Activated CD4-positive, alpha-beta T cell treated with anti-CD3 and anti-CD28 coated beads, Interleukin-2, amount 50 U/mL, for 1 hour (primary cell): ENCODE measurements around the gene SPAG9.
A peak's percentile ranks its signal among the peaks of the same experiment; 100 is the strongest.
"Not testable (repeated sequence)": the region's sequence is repeated elsewhere in the genome, so short reads cannot be mapped to it uniquely, and the experiment has no call there.

Experiments used
- DNase-seq: peaks from one replicate; pipeline ENCODE4 v3.0.0-alpha.2; 2020

The SPAG9 gene

GRCh38 chr17:51087072-51087757 is 33.5 kb downstream of the SPAG9 start:
- DNase-seq = no peak

GRCh38 chr17:51085150-51085805 is 35.4 kb downstream of the SPAG9 start:
- no peak for DNase-seq

DNA sequence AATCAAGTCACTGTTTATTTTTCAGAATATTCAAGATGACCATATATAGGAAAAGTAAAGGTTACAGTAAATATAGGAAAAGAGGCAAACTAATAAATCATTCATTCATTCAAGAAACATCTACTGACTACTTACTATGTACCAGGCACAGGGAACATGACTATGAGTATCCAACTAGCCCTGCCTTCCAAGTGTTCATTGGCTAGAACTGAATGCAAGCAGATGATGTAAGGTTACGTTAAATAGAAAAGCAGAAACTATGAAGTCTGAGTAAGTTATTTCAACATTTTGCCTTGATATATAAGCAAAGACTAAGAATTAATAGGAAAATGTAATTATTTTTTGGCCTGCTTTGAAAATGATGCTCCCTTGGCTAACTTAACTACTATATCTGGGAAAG is 36.7 kb downstream of the SPAG9 start:
- DNase-seq = no peak

GRCh38 chr17:51083364-51083763 is 37.3 kb downstream of the SPAG9 start:
- DNase-seq = not testable (repeated sequence)

- DNase-seq = no peak
Measured at GRCh38 chr17:51079049-51079448, 41.6 kb downstream of the SPAG9 start.

DNA sequence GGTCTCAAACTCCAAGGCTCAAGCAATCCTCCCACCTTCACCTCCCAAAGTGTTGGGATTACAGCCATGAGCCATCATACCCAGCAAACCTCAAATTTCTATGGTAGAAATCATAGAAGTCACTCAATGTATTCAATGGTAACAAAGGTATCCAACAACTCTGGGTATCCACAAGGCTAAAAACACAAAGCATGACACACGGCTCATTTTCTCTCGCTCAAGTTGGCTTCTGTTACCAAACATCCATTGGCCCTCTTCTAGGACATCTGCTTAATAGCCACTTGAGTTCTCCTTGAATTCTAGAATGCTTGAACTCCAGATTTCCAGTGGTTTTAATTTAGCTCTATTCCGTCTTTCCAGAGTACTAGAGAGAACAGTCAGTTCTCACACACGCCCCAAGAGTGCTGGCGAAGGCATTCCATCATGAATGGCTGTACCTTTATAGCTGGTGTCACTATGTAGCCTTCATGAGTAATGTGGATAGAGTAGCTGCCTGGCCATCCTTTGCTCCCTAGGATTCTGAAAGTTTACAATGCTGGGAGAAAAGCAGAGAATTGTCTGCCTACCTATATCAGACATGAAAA is 42.6 kb downstream of the SPAG9 start:
- no peak for DNase-seq

- DNase-seq = no peak
Measured at GRCh38 chr17:51076821-51077220, 43.8 kb downstream of the SPAG9 start.

- no peak for DNase-seq
Measured at GRCh38 chr17:51071556-51071955, 49.1 kb downstream of the SPAG9 start.

DNA sequence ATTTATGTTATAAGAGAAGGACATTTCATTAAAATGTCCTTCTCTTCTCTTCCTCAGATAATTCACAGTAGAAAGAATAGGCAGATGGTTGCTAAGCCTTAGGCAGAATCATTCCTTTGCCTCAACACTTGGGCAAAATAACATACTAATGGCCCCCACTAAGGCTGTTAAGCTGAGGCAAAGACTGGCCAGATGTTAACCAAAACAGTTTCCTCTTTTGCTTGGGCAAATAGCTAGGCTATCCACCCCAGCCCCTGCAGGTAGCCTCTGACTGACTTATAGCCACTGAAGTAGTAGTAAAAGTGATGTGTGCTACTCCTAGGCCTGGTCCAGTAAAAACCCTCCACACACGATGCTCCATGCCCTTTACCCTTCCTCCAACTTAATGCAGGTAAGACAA is 55.2 kb downstream of the SPAG9 start:
- no peak for DNase-seq

DNA sequence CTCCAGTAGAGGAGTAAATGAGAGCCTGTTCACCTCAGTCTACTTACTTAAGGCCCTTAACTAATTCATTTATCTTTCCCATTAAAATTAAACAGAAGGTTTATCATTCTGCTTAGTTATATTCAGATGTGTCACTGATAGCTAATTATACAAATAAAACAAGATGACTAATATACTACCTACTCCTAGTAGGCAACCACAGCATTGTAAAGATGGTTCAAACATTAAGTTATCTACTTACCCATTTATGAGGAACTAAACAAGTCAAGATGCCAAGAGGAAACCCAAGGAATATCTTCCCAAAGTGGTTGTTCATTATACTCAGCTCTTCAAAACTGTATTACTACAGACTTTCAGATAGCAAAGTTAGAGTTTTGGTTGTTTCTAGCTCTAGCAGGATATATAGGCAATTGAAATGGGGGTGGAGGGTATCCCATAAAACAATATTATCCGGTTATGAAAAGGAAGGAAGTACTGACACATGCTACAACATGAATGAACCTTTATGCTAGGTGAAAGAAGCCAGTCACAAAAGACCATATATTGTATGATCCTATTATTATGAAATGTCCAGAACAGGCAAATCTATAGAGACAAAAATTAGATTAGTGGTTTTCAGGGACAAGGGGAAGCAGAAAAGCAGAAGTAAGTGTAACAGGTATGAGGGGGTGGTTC is 56.5 kb downstream of the SPAG9 start:
- no peak for DNase-seq

DNA sequence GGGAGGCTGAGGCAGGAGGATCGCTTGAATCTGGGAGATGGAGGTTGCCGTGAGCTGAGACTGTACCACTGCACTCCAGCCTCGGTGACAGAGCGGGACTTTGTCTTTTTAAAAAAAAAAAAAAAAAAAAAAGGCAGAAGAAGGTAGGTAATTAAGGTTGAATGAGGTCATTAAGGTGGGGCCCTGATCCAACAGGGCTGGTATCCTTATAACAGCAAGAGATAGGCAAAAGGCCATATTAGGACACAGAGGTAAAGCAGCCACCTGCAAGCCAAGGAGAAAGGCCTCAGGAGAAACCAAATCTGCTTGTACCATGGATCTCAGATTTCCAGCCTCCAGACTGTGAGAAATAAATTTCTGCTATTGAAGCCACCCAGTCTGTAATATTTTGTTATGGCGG is 60.3 kb downstream of the SPAG9 start:
- no peak for DNase-seq

GRCh38 chr17:51059781-51060180 is 60.9 kb downstream of the SPAG9 start:
- no peak for DNase-seq

GRCh38 chr17:51057534-51057933 is 63.1 kb downstream of the SPAG9 start:
- no peak for DNase-seq

DNA sequence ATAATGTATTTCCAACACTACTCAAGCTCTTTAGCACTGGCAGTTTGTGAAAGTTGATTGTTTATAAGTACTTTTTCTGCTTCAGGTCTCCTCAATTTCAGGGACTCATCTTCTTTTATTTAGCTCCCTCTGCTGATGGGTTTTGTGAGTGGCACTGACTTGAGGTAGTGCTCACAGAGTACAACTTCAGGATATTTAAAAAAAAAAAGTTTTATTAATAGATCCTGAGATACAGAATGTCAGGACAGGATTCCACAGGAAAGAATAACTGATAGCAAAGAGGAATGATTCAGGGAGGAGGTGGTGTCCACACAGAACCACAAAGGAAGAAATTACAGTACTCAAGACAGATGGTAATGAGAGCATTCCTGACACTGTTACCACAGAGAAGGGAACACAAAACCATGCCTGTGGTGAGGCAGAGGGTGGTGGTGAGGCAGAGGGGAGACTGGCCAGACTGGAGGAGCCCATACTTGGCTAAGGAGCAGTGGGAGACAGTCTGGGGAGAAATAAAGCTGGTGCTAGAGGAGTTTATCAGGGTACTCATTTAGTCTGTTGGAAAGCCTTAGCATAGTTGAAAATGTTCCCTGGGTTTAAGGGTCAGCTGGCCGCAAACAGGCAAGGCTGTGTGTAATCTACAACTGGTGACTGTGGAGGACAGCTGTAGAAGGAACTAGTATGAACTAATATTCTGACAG is 63.7 kb downstream of the SPAG9 start:
- peak; percentile 9 for DNase-seq

DNA sequence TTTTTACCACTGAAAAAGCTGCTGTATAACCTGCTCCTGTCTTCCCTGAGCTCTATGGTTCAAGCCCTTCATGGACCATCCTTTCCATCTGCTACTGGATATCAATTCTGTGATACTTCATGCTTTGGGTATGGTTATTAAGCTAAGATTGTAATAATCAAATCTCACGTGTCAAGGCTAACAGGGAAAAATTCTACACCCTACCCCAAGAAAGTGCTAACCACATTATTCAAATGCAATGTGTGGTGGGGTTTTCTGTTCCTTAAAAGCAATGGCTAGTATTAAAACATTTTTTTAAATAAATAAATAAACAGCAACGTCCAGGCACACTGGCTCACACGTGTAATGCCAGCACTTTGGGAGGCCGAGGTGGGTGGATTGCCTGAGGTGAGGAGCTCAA is 65.9 kb downstream of the SPAG9 start:
- DNase-seq = no peak

DNA sequence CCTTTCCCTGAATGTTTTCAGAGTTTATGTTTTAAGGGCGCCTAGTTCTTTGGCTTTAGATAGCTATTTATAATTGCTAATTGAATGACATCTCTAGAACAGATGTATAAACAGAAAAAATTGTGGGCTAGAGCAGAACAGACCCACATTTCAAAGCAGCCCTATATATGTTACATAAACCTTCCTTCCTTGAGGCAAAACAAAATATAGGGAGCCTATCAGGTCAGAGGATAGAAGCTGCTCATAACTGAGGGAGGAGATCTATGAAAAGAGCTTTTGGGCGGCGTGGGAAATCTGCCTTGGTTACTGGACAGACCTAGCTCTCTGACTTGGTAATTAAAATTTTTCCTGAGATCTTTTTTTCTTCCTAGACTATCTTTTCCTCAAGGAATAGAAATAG is 68.4 kb downstream of the SPAG9 start:
- no peak for DNase-seq

DNA sequence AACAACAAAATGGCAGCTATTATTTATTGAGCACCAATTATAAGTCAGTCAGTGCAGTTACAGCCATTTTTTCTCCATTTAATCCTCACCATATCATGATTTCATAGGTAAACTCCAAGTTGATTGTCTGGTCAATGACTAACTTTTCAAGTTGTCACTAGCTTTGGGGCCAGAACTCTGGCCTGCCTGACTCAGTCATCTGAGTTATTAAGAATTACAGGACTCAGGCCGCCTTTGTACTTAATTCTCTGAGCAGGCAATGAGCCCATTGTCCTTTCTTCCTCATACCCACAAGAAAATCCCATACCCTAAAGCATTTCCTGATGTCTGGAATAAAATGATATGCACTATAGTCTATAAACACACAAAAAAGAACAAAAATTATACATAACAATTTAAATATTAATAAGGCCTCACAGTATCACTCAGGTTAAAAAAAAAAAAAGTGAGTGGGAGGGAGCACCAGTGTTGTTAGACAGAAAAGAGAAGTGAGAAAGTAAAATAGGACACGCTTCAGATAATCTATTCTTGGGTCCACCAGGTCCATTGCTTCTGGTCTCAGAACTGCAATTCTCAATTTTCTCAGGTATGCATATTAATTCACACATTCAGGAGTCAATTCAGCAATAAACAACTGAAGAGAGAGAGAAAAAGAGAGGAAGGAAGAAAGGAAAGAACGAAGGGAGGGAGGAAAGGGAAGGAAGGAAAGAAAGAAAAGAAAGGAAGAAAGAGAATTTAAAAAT is 70.2 kb downstream of the SPAG9 start:
- DNase-seq = no peak

DNA sequence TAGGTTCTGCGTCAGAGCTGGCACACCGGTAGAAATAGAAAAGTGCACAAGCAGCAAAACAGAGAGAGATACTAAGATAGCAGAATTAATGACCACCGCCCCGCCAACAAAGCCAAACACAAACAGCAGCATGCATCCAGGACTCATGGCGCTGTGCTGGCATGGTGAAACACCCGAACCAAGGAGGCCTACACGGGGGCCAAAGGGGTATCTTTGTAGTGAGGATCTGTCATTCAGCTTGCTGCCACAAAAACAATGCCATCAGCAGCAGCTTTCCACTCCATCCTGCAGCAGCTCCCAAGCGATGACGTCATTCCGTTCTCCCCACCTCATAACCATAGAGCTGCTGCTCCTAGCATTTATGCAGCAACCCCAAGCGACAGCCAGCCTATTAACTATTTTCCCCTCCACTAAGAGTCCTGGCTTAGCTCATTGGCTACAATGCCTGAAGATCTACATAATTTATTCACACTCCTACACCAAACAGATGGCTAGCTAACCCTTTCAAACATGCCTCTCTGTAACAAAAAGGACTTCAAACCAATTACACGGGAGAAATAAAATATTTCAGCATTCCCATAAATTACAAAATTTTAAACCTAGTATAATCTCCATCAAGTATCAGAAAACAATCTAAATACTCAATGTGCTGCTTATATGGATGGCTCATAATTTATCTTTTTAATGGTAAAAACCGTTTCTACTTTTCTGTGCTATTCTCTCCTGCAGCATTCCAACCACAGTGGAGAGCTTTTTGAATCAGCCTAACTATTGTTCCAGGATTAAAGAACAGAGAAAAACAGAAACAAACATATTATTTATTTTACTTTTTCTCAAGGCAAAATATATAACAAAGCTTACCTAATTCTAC is 73.9 kb downstream of the SPAG9 start:
- no peak for DNase-seq

DNA sequence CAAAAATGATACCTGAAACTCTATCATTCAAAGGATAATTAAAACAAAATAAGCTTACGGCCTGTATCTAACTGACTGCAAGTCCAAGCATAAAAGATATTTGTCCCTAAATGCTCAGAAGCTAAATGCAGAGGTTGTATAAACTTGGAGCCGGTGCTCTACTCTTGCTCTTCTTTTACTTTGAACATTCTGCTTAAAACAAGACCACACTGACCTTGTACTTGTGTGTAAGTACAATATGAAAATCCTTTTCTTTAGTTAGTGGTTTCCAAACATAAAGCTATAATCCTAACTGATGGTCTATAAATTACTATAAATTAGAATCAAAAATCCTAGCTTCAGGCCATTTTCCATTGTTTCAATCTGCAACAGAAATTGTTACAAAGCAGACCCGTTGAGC is 74.6 kb downstream of the SPAG9 start:
- no peak for DNase-seq

GRCh38 chr17:51045621-51046020 is 75.0 kb downstream of the SPAG9 start:
- DNase-seq = no peak

- no peak for DNase-seq
Measured at GRCh38 chr17:51044976-51045375, 75.7 kb downstream of the SPAG9 start.

- no peak for DNase-seq
Measured at GRCh38 chr17:51036084-51036483, 84.6 kb downstream of the SPAG9 start.
